GM23248 (cell line): Measurements from ENCODE around the gene FOSL1. TPM values are rescaled to one million over a fixed set of nuclear protein-coding genes. Genes with fewer than 3 reads are reported as not detected.

Source experiments
- DNase-seq: peaks from one replicate; pipeline ENCODE4 v3.0.0-alpha.2; 2015
- H2AFZ ChIP-seq: fragments of 200-600 bp; sonication (generic); 2 replicates; pipeline ENCODE4 v1.6.1; 2016; ENCODE audit warnings: antibody characterized with exemption
- H3F3A ChIP-seq: fragments of 200-600 bp; sonication (generic); 2 replicates; pipeline ENCODE4 v1.6.1; 2016; ENCODE audit warnings: mild to moderate bottlenecking, antibody characterized with exemption, mixed run types; ENCODE audit not compliant: insufficient read depth
- H3K27ac ChIP-seq: fragments of 200-600 bp; sonication (generic); 2 replicates; pipeline ENCODE4 v1.5.1; 2016; ENCODE audit warnings: mild to moderate bottlenecking
- H3K27me3 ChIP-seq: fragments of 200-600 bp; sonication (generic); replicated peaks from 2 replicates; pipeline ENCODE4 v1.6.1; 2016; ENCODE audit warnings: mild to moderate bottlenecking; ENCODE audit not compliant: insufficient read depth
- H3K36me3 ChIP-seq: fragments of 200-600 bp; sonication (generic); 2 replicates; pipeline ENCODE4 v1.6.1; 2016; ENCODE audit warnings: low read depth, mild to moderate bottlenecking
- H3K4me1 ChIP-seq: fragments of 200-600 bp; sonication (generic); 2 replicates; pipeline ENCODE4 v1.6.1; 2016; ENCODE audit warnings: mild to moderate bottlenecking; ENCODE audit not compliant: insufficient read depth
- H3K4me2 ChIP-seq: fragments of 200-600 bp; sonication (generic); one replicate; pipeline ENCODE4 v1.6.1; 2016; ENCODE audit warnings: mild to moderate bottlenecking; ENCODE audit not compliant: unreplicated experiment
- H3K4me3 ChIP-seq: fragments of 200-600 bp; sonication (generic); 2 replicates; pipeline ENCODE4 v1.5.1; 2016; ENCODE audit warnings: mild to moderate bottlenecking
- H3K79me2 ChIP-seq: fragments of 200-600 bp; sonication (generic); 2 replicates; pipeline ENCODE4 v1.6.1; 2016; ENCODE audit warnings: mild to moderate bottlenecking; ENCODE audit not compliant: insufficient read depth
- H3K9ac ChIP-seq: fragments of 200-600 bp; sonication (generic); 2 replicates; pipeline ENCODE4 v1.6.1; 2016; ENCODE audit warnings: mild to moderate bottlenecking
- H3K9me2 ChIP-seq: fragments of 200-600 bp; sonication (generic); 2 replicates; pipeline ENCODE4 v1.6.1; 2016; ENCODE audit warnings: mixed run types, mild to moderate bottlenecking, moderate library complexity; ENCODE audit not compliant: insufficient read depth
- H3K9me3 ChIP-seq: fragments of 200-600 bp; sonication (generic); one replicate; pipeline ENCODE4 v1.6.1; 2017; ENCODE audit warnings: low read depth
- H4K20me1 ChIP-seq: fragments of 200-600 bp; sonication (generic); 2 replicates; pipeline ENCODE4 v1.6.0; 2016; ENCODE audit not compliant: insufficient read depth
- EZH2 ChIP-seq: fragments of 200-600 bp; sonication (generic); IDR thresholded peaks from 2 replicates; pipeline ENCODE4 v1.6.1; 2018; ENCODE audit warnings: antibody characterized with exemption, mild to moderate bottlenecking; ENCODE audit not compliant: insufficient read depth, poor library complexity, severe bottlenecking
- EZH2phosphoT487 ChIP-seq: fragments of 200-600 bp; sonication (generic); IDR thresholded peaks from 2 replicates; pipeline ENCODE4 v1.6.1; 2018; ENCODE audit warnings: antibody characterized with exemption, moderate library complexity, mild to moderate bottlenecking, low read depth; ENCODE audit not compliant: insufficient read depth
- WGBS, 2 experiments: methylation state at CpG; one replicate each; pipeline ENCODE4 v1.1.6; 2015 to 2017; ENCODE audit warnings: low lambda C conversion rate in 2 of 2, low coverage in 1 of 2; ENCODE audit errors: missing lambda C conversion rate in 2 of 2; 5-methylcytosine and 5-hydroxymethylcytosine counted together
- in situ Hi-C: fragments of 300-500 bp; cut with MboI; formaldehyde crosslinking; loops from 2 replicates; pipeline ENCODE4 v1.15.0; 2020
- polyA plus RNA-seq: library from polyadenylated mRNA; unstranded; fragments of >200 nt; fragmentation: Nextera tagmentation; extraction: Ambion mirVana; gene quantifications from 2 replicates; pipeline ENCODE4 v1.2.1, GENCODE V29; 2016
- total RNA-seq: library from RNA; depleted of rRNA; stranded (reverse); fragments of >200 nt; shearing (Covaris generic); gene quantifications from 2 replicates; pipeline ENCODE4 v1.2.3, GENCODE V29; 2014

Gene FOSL1
- total and polyA plus RNA-seq, 2 experiments from 2014 or later = 88.9 to 105 TPM

GRCh38 chr11:65945941-65946558 is 45.9 kb upstream of the FOSL1 start:
- no peak overlapping the region for H2AFZ ChIP-seq
- in situ Hi-C loops = no loop called here

GRCh38 chr11:65945430-65945911 is 45.3 kb upstream of the FOSL1 start, which contains the start of gene TSGA10IP:
TSS of gene TSGA10IP (plus strand) at chr11:65945480. CDS start at chr11:65945676, 196 bp downstream.
- Histone ChIP-seq H3K27me3 (no peaks in the 10 kb centered on the region), H2AFZ (no peak within 1 kb of the TSS), H3K9ac (no peak within 1 kb of the TSS), H3K4me3 (no peak within 1 kb of the TSS), H3K79me2 (no peaks in the 10 kb centered on the region), H3K9me3 (no peaks in the 10 kb centered on the region), H3F3A (peaks cover 18% of the 10 kb centered on the region), H3K4me1 (peaks cover 18% of the 10 kb centered on the region), H3K9me2 (no peaks in the 10 kb centered on the region), H4K20me1 (no peaks in the 10 kb centered on the region), H3K36me3 (no peaks in the 10 kb centered on the region), H3K4me2 (no peak within 1 kb of the TSS), H3K27ac (no peak within 1 kb of the TSS)
- in situ Hi-C loops = no loop called here
- TF ChIP-seq EZH2 = no peak
- TF ChIP-seq EZH2phosphoT487 = no peak
- DNase-seq = no peak
- WGBS, 2 experiments = 67% methylated on average over 13 of the region's 13 CpGs

More at GRCh38 chr11:65945941-65946558, 45.9 kb upstream of the FOSL1 start:
- Histone ChIP-seq H3K9me2 (no peaks in the 10 kb centered on the region), H3K9me3 (no peaks in the 10 kb centered on the region), H3K27me3 (no peaks in the 10 kb centered on the region), H3K79me2 (no peaks in the 10 kb centered on the region), H3K36me3 (no peaks in the 10 kb centered on the region), H4K20me1 (no peaks in the 10 kb centered on the region), H3K4me3 (no peak overlapping the region), H3K9ac (no peak overlapping the region), H3K4me1 (peaks cover 12% of the 10 kb centered on the region), H3K27ac (no peak overlapping the region), H3K4me2 (no peak overlapping the region), H3F3A (peaks cover 13% of the 10 kb centered on the region)
- WGBS, 2 experiments = 86 to 89% methylated on average over 11 of the region's 11 CpGs
- TF ChIP-seq EZH2phosphoT487 (no peak), EZH2 (no peak)
- DNase-seq = no peak

- H3K9me2 ChIP-seq = no peaks in the 10 kb centered on the region
- in situ Hi-C loops = no loop called here
- no peak overlapping the region for H2AFZ ChIP-seq
- H3K4me2 ChIP-seq = no peak overlapping the region
- H3K4me1 ChIP-seq = peaks cover 22% of the 10 kb centered on the region
- no peak overlapping the region for H3K4me3 ChIP-seq
- peaks cover 24% of the 10 kb centered on the region for H3F3A ChIP-seq
- no peaks in the 10 kb centered on the region for H3K27me3 ChIP-seq
- H3K9me3 ChIP-seq = no peaks in the 10 kb centered on the region
- no peaks in the 10 kb centered on the region for H3K36me3 ChIP-seq
- no peak for DNase-seq
- no peaks in the 10 kb centered on the region for H4K20me1 ChIP-seq
- 67 to 77% methylated on average over 8 of the region's 8 CpGs for WGBS, 2 experiments
- TF ChIP-seq EZH2 (no peak), EZH2phosphoT487 (no peak)
- H3K9ac ChIP-seq = no peak overlapping the region
- H3K27ac ChIP-seq = no peak overlapping the region
- H3K79me2 ChIP-seq = no peaks in the 10 kb centered on the region
Observed at GRCh38 chr11:65944767-65945166, 44.6 kb upstream of the FOSL1 start.

GRCh38 chr11:65944191-65944590 is 44.0 kb upstream of the FOSL1 start:
- in situ Hi-C loops = no loop called here
- DNase-seq = no peak
- Histone ChIP-seq H3F3A (peaks cover 24% of the 10 kb centered on the region), H3K27ac (no peak overlapping the region), H3K4me2 (no peak overlapping the region), H2AFZ (no peak overlapping the region), H3K9me2 (no peaks in the 10 kb centered on the region), H3K4me1 (peaks cover 22% of the 10 kb centered on the region), H3K79me2 (no peaks in the 10 kb centered on the region), H3K36me3 (no peaks in the 10 kb centered on the region), H3K4me3 (no peak overlapping the region), H4K20me1 (no peaks in the 10 kb centered on the region), H3K27me3 (no peaks in the 10 kb centered on the region), H3K9ac (no peak overlapping the region), H3K9me3 (no peaks in the 10 kb centered on the region)
- WGBS, 2 experiments = 93 to 94% methylated on average over 8 of the region's 8 CpGs
- TF ChIP-seq EZH2 = no peak
- TF ChIP-seq EZH2phosphoT487 = no peak
